ENCODE results near the gene PPP1R1B.

GRCh38 chr17:39674179-39674578, 47.4 kb downstream of the PPP1R1B start:
- no peak for TF ChIP-seq CTCF (IDR thresholded peaks at IDR 0.05)
- TF ChIP-seq POLR2A (IDR thresholded peaks at IDR 0.05): no peak
- TF ChIP-seq POLR2AphosphoS5 (IDR thresholded peaks at IDR 0.05): no peak
- TF ChIP-seq EP300 (IDR thresholded peaks at IDR 0.05): no peak

Measured in suprapubic skin (tissue), 4 donors.